DLD1 (cell line): ENCODE measurements around the gene SKIC2.
"Not testable (repeated sequence)": the region's sequence is repeated elsewhere in the genome, so short reads cannot be mapped to it uniquely, and the experiment has no call there.

Experiments
- in situ Hi-C: cut with HindIII; loops from 2 replicates; pipeline ENCODE4 v1.10.0; 2017; ENCODE audit warnings: low sequenced_read_pairs

SKIC2 gene

GRCh38 chr6:31958741-31959739 lies at the start of gene SKIC2, which contains the start of gene NELFE:
SKIC2 (plus strand) TSS chr6:31959175; CDS start chr6:31959193, 18 bp downstream.
NELFE (minus strand) TSS chr6:31958971; CDS start chr6:31958446, 525 bp downstream.
- in situ Hi-C loops = no loop called here

GRCh38 chr6:31909298-31909697 lies 49.7 kb upstream of the SKIC2 start:
- in situ Hi-C loops = not testable (repeated sequence)

DNA sequence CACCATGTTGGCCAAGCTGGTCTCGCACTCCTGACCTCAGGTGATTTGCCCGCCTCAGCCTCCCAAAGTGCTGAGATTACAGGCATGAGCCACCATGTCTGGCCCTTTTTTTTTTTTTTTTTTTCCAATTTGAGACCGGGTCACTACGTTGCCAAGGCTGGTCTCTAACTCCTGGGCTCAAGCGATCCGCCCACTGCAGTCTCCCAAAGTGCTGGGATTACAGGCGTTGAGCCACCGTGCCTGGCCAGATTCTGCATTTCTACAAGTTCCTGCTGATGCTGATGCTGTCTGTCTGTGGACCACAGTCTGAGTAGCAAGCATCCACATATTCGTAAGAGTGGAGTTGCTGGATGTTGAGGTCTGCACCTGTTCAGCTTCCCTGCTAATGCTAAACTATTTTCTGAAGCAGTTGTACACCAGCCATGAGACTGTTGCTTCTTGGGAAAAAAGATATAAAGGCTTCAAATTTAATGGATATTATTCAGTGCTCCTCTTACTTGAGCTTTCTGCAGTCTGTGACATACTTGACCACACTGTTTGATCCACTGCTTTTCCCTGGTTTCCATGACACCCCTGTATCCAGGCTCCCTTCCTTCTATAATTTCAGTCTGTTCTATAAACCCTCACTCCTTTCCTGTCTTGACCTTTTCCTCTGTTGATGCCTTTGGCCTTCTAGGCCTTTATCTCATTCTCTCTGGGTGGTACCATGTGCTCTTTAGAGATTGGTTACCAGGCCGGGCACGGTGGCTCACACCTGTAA lies 47.0 kb upstream of the SKIC2 start:
- in situ Hi-C loops = no loop called here

- in situ Hi-C loops = no loop called here
Observed at GRCh38 chr6:31915351-31915750, 43.6 kb upstream of the SKIC2 start.

DNA sequence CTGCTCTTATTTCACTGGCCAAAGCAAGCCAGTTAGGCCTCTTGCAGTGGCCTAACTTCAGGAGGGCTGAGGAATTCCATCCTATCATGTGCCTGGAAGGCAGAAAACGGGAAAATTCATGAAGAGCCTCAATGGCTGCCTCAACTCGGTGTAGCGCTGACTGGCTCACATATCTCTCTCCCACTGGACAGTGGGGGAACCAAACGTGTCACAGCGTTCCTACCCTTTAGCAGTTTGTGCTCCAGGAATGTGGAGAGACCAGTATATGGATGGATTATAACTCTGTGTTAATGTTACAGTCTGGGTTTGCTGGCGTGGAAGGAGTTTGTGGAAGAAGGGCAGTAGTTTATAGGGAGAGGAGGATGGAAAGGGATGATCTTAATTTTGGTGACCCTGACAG lies 43.2 kb upstream of the SKIC2 start:
- in situ Hi-C loops = no loop called here

DNA sequence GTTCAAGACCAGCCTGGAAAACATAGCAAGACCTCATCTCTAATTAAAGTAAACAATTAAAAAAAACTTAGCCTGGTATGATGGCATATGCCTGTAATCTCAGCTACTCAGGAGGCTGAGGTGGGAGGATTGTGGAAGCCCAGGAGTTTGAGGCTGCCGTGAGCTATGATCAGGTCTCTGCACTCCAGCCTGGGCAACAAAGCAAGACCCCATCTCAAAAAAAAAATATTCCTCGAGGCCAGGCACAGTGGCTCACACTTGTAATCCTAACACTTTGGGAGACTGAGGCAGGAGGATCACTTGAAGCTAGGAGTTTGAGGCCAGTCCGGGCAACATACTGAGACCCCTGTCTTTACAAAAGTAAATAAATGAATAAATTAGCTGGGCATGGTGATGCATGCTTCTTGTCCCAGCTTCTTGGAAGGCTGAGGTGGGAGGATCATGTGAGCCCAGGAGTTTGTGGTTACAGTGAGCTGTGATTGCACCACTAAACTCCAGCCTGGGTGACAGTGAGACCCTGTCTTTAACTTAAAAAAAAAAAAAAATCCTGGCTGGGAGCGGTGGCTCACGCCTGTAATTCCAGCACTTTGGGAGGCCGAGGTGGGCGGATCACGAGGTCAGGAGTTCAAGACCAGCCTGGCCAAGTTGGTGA lies 40.8 kb upstream of the SKIC2 start:
- in situ Hi-C loops = no loop called here

DNA sequence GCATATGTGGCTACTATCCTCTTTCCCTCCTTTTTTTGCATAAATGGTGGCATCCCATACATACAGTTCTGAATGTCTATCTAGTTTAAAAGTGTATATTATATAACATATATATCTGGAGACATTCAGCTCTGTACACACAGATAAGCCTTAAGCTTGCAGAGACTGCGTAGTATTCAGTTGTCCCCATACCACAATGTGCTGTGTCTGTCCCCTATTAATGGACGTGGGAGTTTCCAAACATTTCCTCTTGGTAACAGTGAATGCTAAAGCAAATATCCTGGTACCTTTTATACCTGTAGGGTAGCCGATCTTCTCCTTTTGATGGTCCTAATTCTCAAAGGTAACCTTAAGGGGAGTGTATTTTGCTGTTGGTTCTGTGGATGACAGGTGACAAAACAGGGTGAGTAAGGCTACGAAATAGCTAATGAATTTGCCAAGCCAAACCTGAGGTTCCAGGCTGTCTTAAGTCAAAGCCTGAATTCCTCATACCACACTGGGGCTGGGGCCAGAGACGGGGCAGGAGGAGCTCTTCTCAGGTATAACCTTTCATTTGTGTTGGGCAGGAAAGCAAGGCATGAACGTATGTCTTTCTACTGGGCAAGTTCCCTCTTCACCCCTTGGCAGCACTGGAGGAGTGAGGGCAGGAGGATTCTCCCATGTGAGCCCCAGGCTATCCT lies 39.2 kb upstream of the SKIC2 start:
- in situ Hi-C loops = no loop called here

DNA sequence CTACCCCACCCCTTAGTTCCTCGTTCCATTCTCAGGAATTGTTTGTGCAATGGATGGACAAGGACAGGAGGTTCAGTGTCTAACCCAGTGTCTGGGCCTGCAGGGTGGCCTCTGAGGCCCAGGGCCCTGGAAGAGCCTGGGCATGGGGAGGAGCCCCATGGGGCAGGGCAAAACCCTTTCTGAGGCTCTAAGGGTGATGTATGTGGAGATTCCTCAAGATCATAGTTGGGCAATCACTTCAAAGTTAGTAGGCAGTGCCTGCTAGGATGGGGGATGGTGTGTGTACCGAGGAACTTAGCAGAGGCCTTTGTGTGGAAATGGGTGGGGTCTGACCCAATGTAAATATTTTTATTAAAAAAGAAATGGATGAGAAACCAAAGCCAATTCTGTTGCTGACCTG lies 38.2 kb upstream of the SKIC2 start:
- in situ Hi-C loops = no loop called here

DNA sequence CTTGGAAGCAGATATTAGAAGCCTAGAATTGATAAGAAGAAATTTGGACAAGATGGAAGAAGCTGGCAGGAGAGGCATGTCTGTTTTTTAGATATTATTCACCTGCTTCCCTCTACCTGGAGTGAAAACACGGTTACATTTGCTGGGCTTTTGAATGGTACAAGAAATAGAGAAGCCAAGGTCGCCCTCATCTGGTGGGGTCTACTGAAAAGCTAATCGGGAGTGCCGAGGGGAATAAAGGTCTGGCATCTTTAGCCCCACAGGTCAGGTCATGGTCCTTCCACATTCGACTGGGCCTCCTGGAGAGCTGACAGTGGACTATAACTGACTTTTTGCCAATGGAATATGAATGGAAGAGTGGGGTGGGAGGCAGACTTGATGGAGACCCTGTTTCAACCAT lies 36.0 kb upstream of the SKIC2 start:
- in situ Hi-C loops = no loop called here

GRCh38 chr6:31927242-31927862 lies 31.6 kb upstream of the SKIC2 start, which contains the start of gene C2:
C2 (plus strand) TSS chr6:31927717; CDS start chr6:31927753, 36 bp downstream.
- in situ Hi-C loops = no loop called here

GRCh38 chr6:31927863-31928671 lies 30.9 kb upstream of the SKIC2 start:
- in situ Hi-C loops = no loop called here

DNA sequence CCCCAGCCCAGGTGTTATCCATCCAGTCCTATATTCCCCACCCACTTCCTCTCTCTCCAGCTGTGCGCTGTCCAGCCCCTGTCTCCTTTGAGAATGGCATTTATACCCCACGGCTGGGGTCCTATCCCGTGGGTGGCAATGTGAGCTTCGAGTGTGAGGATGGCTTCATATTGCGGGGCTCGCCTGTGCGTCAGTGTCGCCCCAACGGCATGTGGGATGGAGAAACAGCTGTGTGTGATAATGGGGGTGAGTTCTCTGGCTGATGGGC lies 30.4 kb upstream of the SKIC2 start:
- in situ Hi-C loops = no loop called here

DNA sequence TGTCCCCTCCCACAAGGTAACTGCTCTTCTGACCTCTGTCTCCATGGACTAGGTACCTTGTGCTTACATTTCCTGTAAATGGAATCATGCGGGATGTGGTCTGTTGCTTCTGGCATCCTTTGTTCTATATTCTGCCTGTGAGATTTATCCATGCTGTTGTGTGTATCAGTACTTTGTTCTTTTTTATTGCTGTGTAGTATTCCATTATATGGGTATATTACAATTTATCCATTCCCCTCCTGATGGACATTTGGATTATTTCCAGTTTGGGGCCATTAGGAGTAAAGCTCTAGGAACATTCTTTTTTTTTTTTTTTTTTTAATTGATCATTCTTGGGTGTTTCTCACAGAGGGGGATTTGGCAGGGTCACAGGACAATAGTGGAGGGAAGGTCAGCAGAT lies 28.0 kb upstream of the SKIC2 start:
- in situ Hi-C loops = no loop called here

GRCh38 chr6:31932137-31932536 lies 26.8 kb upstream of the SKIC2 start:
- in situ Hi-C loops = not testable (repeated sequence)

DNA sequence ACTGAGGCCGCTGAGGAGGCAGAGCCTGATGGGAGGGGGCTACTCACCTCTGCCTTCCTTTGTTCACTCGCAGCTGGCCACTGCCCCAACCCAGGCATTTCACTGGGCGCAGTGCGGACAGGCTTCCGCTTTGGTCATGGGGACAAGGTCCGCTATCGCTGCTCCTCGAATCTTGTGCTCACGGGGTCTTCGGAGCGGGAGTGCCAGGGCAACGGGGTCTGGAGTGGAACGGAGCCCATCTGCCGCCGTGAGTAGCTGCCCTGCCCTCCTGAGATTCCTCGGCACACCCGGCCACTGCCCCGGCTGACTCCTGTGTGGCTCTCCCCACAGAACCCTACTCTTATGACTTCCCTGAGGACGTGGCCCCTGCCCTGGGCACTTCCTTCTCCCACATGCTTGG lies 25.4 kb upstream of the SKIC2 start:
- in situ Hi-C loops = no loop called here

DNA sequence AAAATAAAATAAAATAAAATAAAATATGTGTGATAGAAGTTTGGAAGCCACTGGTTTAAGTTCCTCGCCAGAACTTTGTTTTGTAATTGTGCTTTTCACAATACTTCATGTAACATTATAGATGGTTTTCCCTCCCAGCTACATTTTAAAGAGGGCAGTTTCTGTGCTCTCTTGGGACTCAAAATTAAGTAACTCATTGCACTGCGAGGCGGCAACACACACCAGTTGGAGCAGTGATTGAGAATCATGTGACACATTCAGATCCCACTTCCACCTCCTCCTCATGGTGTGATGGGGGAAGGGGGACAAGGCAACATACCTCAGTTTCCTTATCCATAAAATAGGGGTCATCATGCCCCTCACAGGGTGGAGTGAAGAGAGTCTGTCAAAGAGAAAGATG lies 24.0 kb upstream of the SKIC2 start:
- in situ Hi-C loops = no loop called here

DNA sequence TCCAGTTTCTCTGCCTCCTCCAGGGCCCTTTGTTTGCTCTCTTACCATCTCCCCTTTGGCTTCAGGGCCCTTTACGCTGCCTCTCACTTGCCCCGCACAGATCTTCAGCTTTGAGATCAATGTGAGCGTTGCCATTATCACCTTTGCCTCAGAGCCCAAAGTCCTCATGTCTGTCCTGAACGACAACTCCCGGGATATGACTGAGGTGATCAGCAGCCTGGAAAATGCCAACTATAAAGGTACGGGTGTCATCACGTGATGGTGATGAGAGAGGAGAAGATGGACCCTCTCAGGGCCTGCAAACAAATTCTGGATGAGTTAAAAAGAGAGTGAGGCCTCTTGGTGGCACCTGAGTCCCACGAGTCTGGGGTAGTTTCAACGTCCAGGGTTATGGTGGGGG lies 23.2 kb upstream of the SKIC2 start:
- in situ Hi-C loops = no loop called here

DNA sequence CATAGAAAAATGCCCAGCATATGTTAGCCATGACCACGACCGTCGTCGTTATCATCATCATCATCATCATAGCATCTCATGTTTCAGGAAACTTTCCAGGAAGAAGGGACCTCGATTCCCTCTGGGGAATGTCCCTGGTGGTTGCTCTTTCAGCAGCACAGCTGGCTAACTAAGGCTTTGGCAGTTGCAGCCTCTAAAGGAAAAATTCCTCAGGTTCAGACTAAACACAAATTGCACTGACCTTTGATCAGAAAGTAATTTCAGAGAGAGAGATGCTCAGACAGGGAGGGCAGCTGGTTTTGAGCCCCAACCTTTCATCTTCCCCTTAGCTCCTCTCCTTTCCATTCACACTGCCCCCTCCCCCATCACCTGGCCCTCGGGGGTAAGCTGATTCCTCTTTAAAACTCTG lies 18.7 kb upstream of the SKIC2 start:
- in situ Hi-C loops = no loop called here

DNA sequence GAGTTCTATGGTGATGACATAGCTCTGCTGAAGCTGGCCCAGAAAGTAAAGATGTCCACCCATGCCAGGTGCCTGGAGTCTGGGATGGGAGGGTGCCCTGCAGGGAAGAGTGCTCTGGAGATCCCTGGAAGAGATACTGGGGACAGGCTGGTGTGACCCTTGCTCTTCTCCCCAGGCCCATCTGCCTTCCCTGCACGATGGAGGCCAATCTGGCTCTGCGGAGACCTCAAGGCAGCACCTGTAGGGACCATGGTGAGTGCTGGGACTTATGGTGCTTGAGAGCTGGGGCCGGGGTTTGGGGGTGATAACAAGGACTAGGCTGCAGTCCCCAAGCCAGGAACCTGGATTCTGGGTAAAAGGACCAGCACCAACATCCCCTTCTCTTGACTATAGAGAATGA lies 15.2 kb upstream of the SKIC2 start:
- in situ Hi-C loops = no loop called here

- in situ Hi-C loops = no loop called here
Observed at GRCh38 chr6:31945154-31945506, 13.8 kb upstream of the SKIC2 start.
